Measurements from ENCODE around the gene AOPEP.

GRCh38 chr9:95135756-95136155 is 409.3 kb downstream of the AOPEP start:
- TF ChIP-seq TOE1 (IDR thresholded peaks at IDR 0.05; ENCODE audit: borderline replicate concordance) (no peak), TOE1 (CRISPR knock-in tag; IDR thresholded peaks at IDR 0.05; ENCODE audit: borderline replicate concordance, low read depth) (no peak), CCAR2 (IDR thresholded peaks at IDR 0.05; ENCODE audit: low read depth, low read length) (no peak)

Measured in K562 (cell line).